OCI-LY3 (cell line): Measurements from ENCODE around the gene HSPA12A.

Experiments used
- H2AFZ ChIP-seq: fragments of 200-600, 300-600 bp; shearing (Covaris generic); 2 replicates; pipeline ENCODE4 v1.6.0; 2014; ENCODE audit warnings: antibody characterized with exemption, low read depth, low read length
- H3K27ac ChIP-seq: fragments of 200-600, 300-600 bp; sonication (generic); 2 replicates; pipeline ENCODE4 v1.5.1; 2014; ENCODE audit warnings: mild to moderate bottlenecking, low read length, moderate library complexity, mixed read lengths
- H3K27me3 ChIP-seq: fragments of 200-600, 300-600 bp; sonication (generic); 2 replicates; pipeline ENCODE4 v1.6.1; 2014; ENCODE audit warnings: low read depth, low read length, mixed read lengths
- H3K36me3 ChIP-seq: fragments of 200-600, 300-600 bp; sonication (generic); replicated peaks from 2 replicates; pipeline ENCODE3; 2014; ENCODE audit warnings: low read depth, low read length, mixed read lengths
- H3K4me1 ChIP-seq: fragments of 300-600, 200-600 bp; sonication (generic); 2 replicates; pipeline ENCODE4 v1.6.1; 2014; ENCODE audit warnings: low read length, mixed read lengths
- H3K4me2 ChIP-seq: fragments of 200-600, 300-600 bp; sonication (generic); 2 replicates; pipeline ENCODE4 v1.6.1; 2014; ENCODE audit warnings: low read length, mixed read lengths
- H3K4me3 ChIP-seq: fragments of 300-600, 200-600 bp; sonication (generic); 2 replicates; pipeline ENCODE4 v1.5.1; 2014; ENCODE audit warnings: antibody characterized with exemption, mild to moderate bottlenecking, low read length, moderate library complexity
- H3K79me2 ChIP-seq: fragments of 300-600, 200-600 bp; shearing (Covaris generic); 2 replicates; pipeline ENCODE4 v1.6.1; 2014; ENCODE audit warnings: mild to moderate bottlenecking, low read length, mixed read lengths
- H3K9ac ChIP-seq: fragments of 300-600, 200-600 bp; shearing (Covaris generic); 2 replicates; pipeline ENCODE4 v1.6.0; 2014; ENCODE audit warnings: mild to moderate bottlenecking, low read length, moderate library complexity
- H3K9me3 ChIP-seq: fragments of 200-600, 300-600 bp; shearing (Covaris generic); 2 replicates; pipeline ENCODE4 v1.6.1; 2014; ENCODE audit warnings: low read length, mixed read lengths; ENCODE audit not compliant: insufficient read depth
- H4K20me1 ChIP-seq: fragments of 200-600, 300-600 bp; sonication (generic); 2 replicates; pipeline ENCODE4 v1.6.1; 2016; ENCODE audit warnings: low read length, mixed read lengths; ENCODE audit not compliant: insufficient read depth
- CTCF ChIP-seq: fragments of 200-600, 300-600 bp; sonication (generic); IDR thresholded peaks from 2 replicates; pipeline ENCODE4 v1.5.1; 2014; ENCODE audit warnings: antibody characterized with exemption, low read length, low read depth
- EZH2phosphoT487 ChIP-seq: fragments of 200-600 bp; shearing (Covaris generic); IDR thresholded peaks from 2 replicates; pipeline ENCODE4 v1.6.1; 2018; ENCODE audit warnings: antibody characterized with exemption, mixed run types, low read depth

HSPA12A gene

GRCh38 chr10:116777006-116777405, 34.6 kb upstream of the HSPA12A start:
- Histone ChIP-seq H3K4me3 (no peak overlapping the region), H3K9me3 (no peaks in the 10 kb centered on the region), H3K36me3 (no peaks in the 10 kb centered on the region), H3K4me2 (no peak overlapping the region), H3K27ac (no peak overlapping the region), H3K79me2 (no peaks in the 10 kb centered on the region), H2AFZ (no peak overlapping the region), H3K27me3 (no peaks in the 10 kb centered on the region), H3K9ac (no peak overlapping the region), H3K4me1 (no peaks in the 10 kb centered on the region), H4K20me1 (no peaks in the 10 kb centered on the region)
- no peak for TF ChIP-seq CTCF
- no peak for TF ChIP-seq EZH2phosphoT487

- Histone ChIP-seq H3K4me3 (no peak overlapping the region), H3K79me2 (no peaks in the 10 kb centered on the region), H3K4me1 (no peaks in the 10 kb centered on the region), H3K9me3 (no peaks in the 10 kb centered on the region), H3K4me2 (no peak overlapping the region), H2AFZ (no peak overlapping the region), H4K20me1 (no peaks in the 10 kb centered on the region), H3K36me3 (no peaks in the 10 kb centered on the region), H3K27ac (no peak overlapping the region), H3K9ac (no peak overlapping the region), H3K27me3 (no peaks in the 10 kb centered on the region)
- no peak for TF ChIP-seq CTCF
- TF ChIP-seq EZH2phosphoT487 = no peak
Measured at GRCh38 chr10:116775488-116776400, 33.4 kb upstream of the HSPA12A start.

GRCh38 chr10:116774728-116775151, 32.4 kb upstream of the HSPA12A start:
- no peak overlapping the region for H3K27ac ChIP-seq
- no peaks in the 10 kb centered on the region for H3K4me1 ChIP-seq
- no peaks in the 10 kb centered on the region for H4K20me1 ChIP-seq
- H3K36me3 ChIP-seq = no peaks in the 10 kb centered on the region
- H3K9me3 ChIP-seq = no peaks in the 10 kb centered on the region
- no peak overlapping the region for H3K9ac ChIP-seq
- H3K4me2 ChIP-seq = no peak overlapping the region
- H3K79me2 ChIP-seq = no peaks in the 10 kb centered on the region
- no peak overlapping the region for H3K4me3 ChIP-seq
- TF ChIP-seq EZH2phosphoT487 (no peak), CTCF (no peak)
- no peak overlapping the region for H2AFZ ChIP-seq
- no peaks in the 10 kb centered on the region for H3K27me3 ChIP-seq

- no peak overlapping the region for H2AFZ ChIP-seq
- no peaks in the 10 kb centered on the region for H3K27me3 ChIP-seq
- no peak for TF ChIP-seq CTCF
- TF ChIP-seq EZH2phosphoT487 = no peak
- no peak overlapping the region for H3K9ac ChIP-seq
- H3K36me3 ChIP-seq = no peaks in the 10 kb centered on the region
- no peak overlapping the region for H3K4me2 ChIP-seq
- H3K9me3 ChIP-seq = no peaks in the 10 kb centered on the region
- no peaks in the 10 kb centered on the region for H3K4me1 ChIP-seq
- no peak overlapping the region for H3K4me3 ChIP-seq
- H4K20me1 ChIP-seq = no peaks in the 10 kb centered on the region
- no peaks in the 10 kb centered on the region for H3K79me2 ChIP-seq
- no peak overlapping the region for H3K27ac ChIP-seq
Measured at GRCh38 chr10:116772909-116773705, 30.7 kb upstream of the HSPA12A start.
